DND-41 (cell line): ENCODE data around the gene LBX2.
A peak's percentile ranks its signal among the peaks of the same experiment; 100 is the strongest.

Experiments used
- ATAC-seq: fragments of 200-7000 bp; cut with Tn5 transposase; 3 replicates; pipeline ENCODE4 v1.9.1; 2021; ENCODE audit warnings: low read depth; ENCODE audit not compliant: insufficient read depth
- DNase-seq: peaks from one replicate; pipeline ENCODE4 v3.0.0-alpha.2; 2020
- H2AFZ ChIP-seq: 2 replicates; pipeline ENCODE4 v1.6.0; 2012; ENCODE audit warnings: low read depth, low read length
- H3K27ac ChIP-seq: 2 replicates; pipeline ENCODE4 v1.5.1; 2012; ENCODE audit warnings: low read length, inconsistent platforms
- H3K27me3 ChIP-seq: fragments of 200-600 bp; sonication (generic); 2 replicates; pipeline ENCODE4 v1.6.0; 2012; ENCODE audit warnings: low read length, mild to moderate bottlenecking, inconsistent platforms; ENCODE audit not compliant: insufficient read depth, poor library complexity
- H3K36me3 ChIP-seq: 2 replicates; pipeline ENCODE4 v1.5.1; 2012; ENCODE audit warnings: low read length, inconsistent platforms; ENCODE audit not compliant: insufficient read depth
- H3K4me1 ChIP-seq: 2 replicates; pipeline ENCODE4 v1.5.1; 2012; ENCODE audit warnings: mild to moderate bottlenecking, low read length; ENCODE audit not compliant: insufficient read depth
- H3K4me2 ChIP-seq: 2 replicates; pipeline ENCODE4 v1.6.0; 2012; ENCODE audit warnings: mild to moderate bottlenecking, moderate library complexity, low read length, inconsistent platforms; ENCODE audit not compliant: insufficient read depth
- H3K4me3 ChIP-seq, 2 experiments: fragments of 200-600 bp in 1 of 2; shearing (Covaris generic) in 1 of 2; 2 replicates each; pipeline ENCODE4 v1.5.1; 2012 to 2016; ENCODE audit warnings: inconsistent platforms in 2 of 2, low read length in 2 of 2, mild to moderate bottlenecking in 2 of 2, low read depth in 1 of 2, moderate library complexity in 1 of 2
- H3K79me2 ChIP-seq: 2 replicates; pipeline ENCODE4 v1.6.0; 2012; ENCODE audit warnings: low read length, inconsistent platforms; ENCODE audit not compliant: insufficient read depth
- H3K9ac ChIP-seq: 2 replicates; pipeline ENCODE4 v1.6.0; 2012; ENCODE audit warnings: low read depth, mild to moderate bottlenecking, inconsistent platforms, low read length, moderate library complexity
- H3K9me3 ChIP-seq: 2 replicates; pipeline ENCODE4 v1.5.1; 2012; ENCODE audit warnings: low read length, moderate library complexity, mild to moderate bottlenecking, inconsistent platforms; ENCODE audit not compliant: insufficient read depth, severe bottlenecking
- H4K20me1 ChIP-seq: 2 replicates; pipeline ENCODE4 v1.6.0; 2012; ENCODE audit warnings: low read length; ENCODE audit not compliant: insufficient read depth
- CTCF ChIP-seq: IDR thresholded peaks from 2 replicates; pipeline ENCODE4 v1.5.1; 2012; ENCODE audit warnings: borderline replicate concordance, low read length, moderate library complexity, mild to moderate bottlenecking; ENCODE audit not compliant: poor library complexity, severe bottlenecking; ENCODE audit errors: extremely low read depth
- EZH2 ChIP-seq: IDR thresholded peaks from 3 replicates; pipeline ENCODE4 v1.6.1; 2012; ENCODE audit warnings: borderline replicate concordance, low read depth, mild to moderate bottlenecking, moderate library complexity, low read length, inconsistent platforms; ENCODE audit not compliant: severe bottlenecking

The LBX2 gene

GRCh38 chr2:74530239-74531187, 31.1 kb upstream of the LBX2 start:
- peaks cover 38% of the 10 kb centered on the region for H3K79me2 ChIP-seq
- no peaks in the 10 kb centered on the region for H3K9me3 ChIP-seq
- peak; percentile 58 for DNase-seq
- H3K4me1 ChIP-seq, result peaks cover 38% of the 10 kb centered on the region
- ATAC-seq, result peak; percentile 22
- H3K9ac ChIP-seq, result peak overlapping the region; percentile 75
- H3K27me3 ChIP-seq, result no peaks in the 10 kb centered on the region
- H2AFZ ChIP-seq, result peak overlapping the region; percentile 79
- H3K36me3 ChIP-seq, result peaks cover 68% of the 10 kb centered on the region
- H3K27ac ChIP-seq, result peak overlapping the region; percentile 91
- H4K20me1 ChIP-seq, result peaks cover 15% of the 10 kb centered on the region; the same call in 1 of the 2 replicates
- H3K4me3 ChIP-seq, result peak overlapping the region; percentile 36 to 67
- peak overlapping the region; percentile 87 for H3K4me2 ChIP-seq
- TF ChIP-seq CTCF (no peak), EZH2 (no peak)

GRCh38 chr2:74529357-74530238, 30.2 kb upstream of the LBX2 start, which contains the start of the genes AUP1 and HTRA2:
Gene AUP1 (minus strand): TSS chr2:74529706. CDS start chr2:74529629, 77 bp downstream.
Gene HTRA2 (plus strand): TSS chr2:74529933. CDS start chr2:74530007, 74 bp downstream.
- Histone ChIP-seq H3K4me1 (peaks cover 38% of the 10 kb centered on the region), H3K4me2 (peak within 1 kb of the TSS; percentile 87), H3K79me2 (peaks cover 38% of the 10 kb centered on the region), H3K9me3 (no peaks in the 10 kb centered on the region), H2AFZ (peak within 1 kb of the TSS; percentile 79), H3K9ac (peak within 1 kb of the TSS; percentile 75), H4K20me1 (peaks cover 15% of the 10 kb centered on the region; the same call in 1 of the 2 replicates), H3K36me3 (peaks cover 68% of the 10 kb centered on the region), H3K27ac (peak within 1 kb of the TSS; percentile 91), H3K4me3 (peak within 1 kb of the TSS; percentile 36 to 67), H3K27me3 (no peaks in the 10 kb centered on the region)
- TF ChIP-seq CTCF, result peak; percentile 1
- TF ChIP-seq EZH2, result no peak
- ATAC-seq, result peak; percentile 90
- peak; percentile 94 for DNase-seq

- Histone ChIP-seq H3K9ac (peak overlapping the region; percentile 75), H3K4me1 (peaks cover 38% of the 10 kb centered on the region), H4K20me1 (peaks cover 15% of the 10 kb centered on the region; the same call in 1 of the 2 replicates), H2AFZ (peak overlapping the region; percentile 79), H3K79me2 (peaks cover 38% of the 10 kb centered on the region), H3K27ac (peak overlapping the region; percentile 91), H3K27me3 (no peaks in the 10 kb centered on the region), H3K9me3 (no peaks in the 10 kb centered on the region), H3K4me3 (peak overlapping the region; percentile 36 to 67), H3K4me2 (peak overlapping the region; percentile 87), H3K36me3 (peaks cover 68% of the 10 kb centered on the region)
- DNase-seq (no peak), ATAC-seq (peak; percentile 7)
- TF ChIP-seq EZH2 (no peak), CTCF (peak; percentile 13)
Observed at GRCh38 chr2:74528600-74529356, 29.4 kb upstream of the LBX2 start.
